Limb (tissue), 2 donors: Measurements from ENCODE around the gene MYO16.

Experiments used
- DNase-seq, 2 donors: peaks; one replicate each; pipeline ENCODE4 v3.0.0-alpha.2; 2016; ENCODE audit errors: extremely low spot score in 2 of 2

MYO16 gene

GRCh38 chr13:109226631-109227030, 597.2 kb downstream of the MYO16 start:
- no peak for DNase-seq

GRCh38 chr13:109227344-109227940, 598.0 kb downstream of the MYO16 start:
- no peak for DNase-seq

- DNase-seq: no peak
These were observed 598.8 kb downstream of the MYO16 start for GRCh38 chr13:109228211-109228610.

GRCh38 chr13:109231888-109232287, 602.5 kb downstream of the MYO16 start:
- DNase-seq: no peak

- DNase-seq: no peak
These were observed 603.9 kb downstream of the MYO16 start for GRCh38 chr13:109233293-109233692.

- no peak for DNase-seq
These were observed 606.5 kb downstream of the MYO16 start for GRCh38 chr13:109235901-109236300.

- DNase-seq: no peak
These were observed 611.7 kb downstream of the MYO16 start for GRCh38 chr13:109241160-109241559.

- DNase-seq: peak; percentile 27 to 33
These were observed 614.0 kb downstream of the MYO16 start for GRCh38 chr13:109243311-109243951.

- DNase-seq: no peak
These were observed 615.2 kb downstream of the MYO16 start for GRCh38 chr13:109244566-109244965.

GRCh38 chr13:109246001-109246400, 616.6 kb downstream of the MYO16 start:
- DNase-seq: no peak

- no peak for DNase-seq
These were observed 620.5 kb downstream of the MYO16 start for GRCh38 chr13:109249780-109250528.

GRCh38 chr13:109251956-109252355, 622.5 kb downstream of the MYO16 start:
- no peak for DNase-seq

- no peak for DNase-seq
These were observed 623.9 kb downstream of the MYO16 start for GRCh38 chr13:109253316-109253715.

GRCh38 chr13:109254274-109254673, 624.9 kb downstream of the MYO16 start:
- DNase-seq: no peak

- DNase-seq: no peak
These were observed 625.9 kb downstream of the MYO16 start for GRCh38 chr13:109255141-109255856.

- no peak for DNase-seq
These were observed 627.7 kb downstream of the MYO16 start for GRCh38 chr13:109256866-109257760.
